Measurements from ENCODE around the gene MTRR. TPM values are rescaled to one million over a fixed set of nuclear protein-coding genes. Genes with fewer than 3 reads are reported as not detected.

The MTRR gene
- total and polyA plus RNA-seq, 2 of the 4 experiments (the other 2 are of a cell fraction), result 33.2 to 33.5 TPM

GRCh38 chr5:7849681-7850394, 19.1 kb upstream of the MTRR start:
- Histone ChIP-seq H3K79me1 (ENCODE audit: low read depth in 1 of 2, low read length in 2 of 2) (no peaks in the 10 kb centered on the region), H3K56ac (ENCODE audit: extremely low read depth, insufficient read depth, low read length) (no peak overlapping the region), H3K27ac (ENCODE audit: insufficient read depth, low read length) (no peak overlapping the region), H3K23ac (ENCODE audit: low read depth, low read length) (no peak overlapping the region), H4K20me1 (ENCODE audit: insufficient read depth, low read length) (no peaks in the 10 kb centered on the region), H3K9me3 (ENCODE audit: control insufficient read depth, insufficient read depth, low read length) (peaks cover 2% of the 10 kb centered on the region; the same call in 1 of the 2 replicates), H3K4me2 (ENCODE audit: low read depth, low read length) (peak overlapping the region; percentile 1; the same call in 1 of the 2 replicates), H3K4me1 (ENCODE audit: control insufficient read depth, insufficient read depth, low read length) (no peaks in the 10 kb centered on the region), H4K91ac (ENCODE audit: insufficient read depth, low read depth, low read length) (no peak overlapping the region), H2AK5ac (ENCODE audit: low read depth, low read length) (no peak overlapping the region), H4K8ac (ENCODE audit: low read depth in 2 of 2, low read length in 2 of 2) (no peak overlapping the region), H2AFZ (replicated peaks; ENCODE audit: low read length, poor library complexity) (peak overlapping the region; percentile 80), H3K9ac (ENCODE audit: low read depth, low read length) (no peak overlapping the region), H2BK15ac (ENCODE audit: low read depth, low read length) (no peak overlapping the region), H3K9me1 (ENCODE audit: insufficient read depth, low read length) (no peaks in the 10 kb centered on the region), H2BK120ac (ENCODE audit: low read depth, low read length) (no peak overlapping the region), H2BK20ac (ENCODE audit: low read depth, low read length) (no peak overlapping the region), H3K4me3 (ENCODE audit: insufficient read depth, low read depth, low read length) (peak overlapping the region; percentile 2; the same call in 1 of the 2 replicates), H3K27me3 (ENCODE audit: control insufficient read depth, insufficient read depth, low read length) (peaks cover 31% of the 10 kb centered on the region), H3K4ac (ENCODE audit: low read depth, low read length) (no peak overlapping the region), H2BK5ac (ENCODE audit: low read depth, low read length, poor library complexity, severe bottlenecking) (no peak overlapping the region), H4K5ac (ENCODE audit: low read depth, low read length) (no peak overlapping the region), H3K14ac (replicated peaks; ENCODE audit: low read depth, low read length) (no peak overlapping the region), H2AK9ac (replicated peaks; ENCODE audit: low read depth, low read length, poor library complexity) (no peak overlapping the region), H3K18ac (ENCODE audit: low read depth, low read length) (no peak overlapping the region), H3K36me3 (ENCODE audit: control insufficient read depth, insufficient read depth, low read length) (no peaks in the 10 kb centered on the region)
- ChIA-PET POLR2A (ENCODE audit: unreplicated experiment) (interaction anchor here (0.6 kb wide), 1 partner anchor 103 kb away, joined by 3 read pairs; no protein-coding TSS in a partner anchor), CTCF (no interaction called here)
- in situ Hi-C loops (cut with MboI; ENCODE audit: low sequenced_read_pairs), result no loop called here
- no peak for TF ChIP-seq BHLHE40 (IDR thresholded peaks at IDR 0.05; ENCODE audit: low read depth, low read length)
- TF ChIP-seq CHD1 (IDR thresholded peaks at IDR 0.05; ENCODE audit: low read depth, low read length), result no peak
- no peak for TF ChIP-seq RAD21 (IDR thresholded peaks at IDR 0.05; ENCODE audit: low read length)
- TF ChIP-seq FOS (IDR thresholded peaks at IDR 0.05; ENCODE audit: low read depth, low read length), result no peak
- no peak for TF ChIP-seq SMC3 (IDR thresholded peaks at IDR 0.05; ENCODE audit: low read depth, low read length)
- no peak for TF ChIP-seq POLR2A (IDR thresholded peaks at IDR 0.05; ENCODE audit: low read depth, low read length)
- no peak for TF ChIP-seq NFE2L2 (IDR thresholded peaks at IDR 0.05; ENCODE audit: low read depth, low read length)
- TF ChIP-seq RFX5 (IDR thresholded peaks at IDR 0.05; ENCODE audit: low read depth, low read length), result no peak
- no peak for DNase-seq
- ATAC-seq (ENCODE audit: low read depth), result peak; percentile 18; the same call in 1 of the 2 replicates
- dilution Hi-C loops (cut with HindIII; ENCODE audit: low sequenced_read_pairs, unreplicated experiment), result no loop called here
- no TSS peak for BruUV-seq (replicated peaks)
- 5% methylated on average over 17 of the region's 44 CpGs; no CpG with 5 or more reads in 1 of the 2 experiments for WGBS, 2 experiments (ENCODE audit: extremely low coverage in 2 of 2, insufficient read length in 1 of 2)
- intact Hi-C loops (cut with micrococcal nuclease), result no loop called here
